GM12878 (cell line): ENCODE data around the gene UBE2Z. TPM values are rescaled to one million over a fixed set of nuclear protein-coding genes. Genes with fewer than 3 reads are reported as not detected.

Source experiments
- ATAC-seq: fragments of 200-7000 bp; cut with Tn5 transposase; 3 replicates; pipeline ENCODE4 v1.9.1; 2020; ENCODE audit warnings: mild to moderate bottlenecking, moderate library complexity
- BruUV-seq: library from RNA; stranded (reverse); fragments of 400-500 nt; replicated peaks from 2 replicates; lab custom pipeline; 2021; lab: Mats Ljungman, UMichigan
- CTCF ChIA-PET: fragments of 300-600 bp; sonication (Branson Sonifier 250); formaldehyde crosslinking; extraction: SDS; loops from one replicate; lab custom pipeline; 2021; ENCODE audit warnings: inconsistent platforms; lab: Yijun Ruan, JAX
- POLR2A ChIA-PET: fragments of 350-600 bp; formaldehyde crosslinking; extraction: SDS; loops from one replicate; lab custom pipeline; 2021; ENCODE audit warnings: inconsistent platforms; lab: Charles Lee
- RAD21 ChIA-PET: fragments of 300-600 bp; sonication (Branson Sonifier 250); formaldehyde crosslinking; loops from one replicate; lab custom pipeline; 2023; ENCODE audit warnings: antibody characterized with exemption; ENCODE audit not compliant: unreplicated experiment; lab: Charles Lee
- SMC1A ChIA-PET: fragments of 300-600 bp; sonication (Branson Sonifier 250); formaldehyde crosslinking; loops from one replicate; lab custom pipeline; 2023; ENCODE audit not compliant: unreplicated experiment, uncharacterized antibody; lab: Charles Lee
- DNase-seq: peaks from one replicate; pipeline ENCODE4 v3.0.0-alpha.2; 2011; ENCODE audit warnings: low read depth, low spot score
- FAIRE-seq: peaks from 3 replicates; lab custom pipeline; 2011; peaks lifted over from hg19 to GRCh38; lab: Jason Lieb, UNC
- H2AFZ ChIP-seq: 2 replicates; pipeline ENCODE4 v1.6.0; 2011; ENCODE audit warnings: low read depth, low read length, control low read depth; ENCODE audit not compliant: control insufficient read depth
- H3K27ac ChIP-seq: 2 replicates; pipeline ENCODE4 v1.5.1; 2011; ENCODE audit warnings: control low read depth; ENCODE audit not compliant: control insufficient read depth, insufficient read depth
- H3K27me3 ChIP-seq, 2 experiments: replicated peaks in 1 of 2; 2 replicates each; pipeline versions ENCODE4 v1.6.0 to v1.6.1; 2011; ENCODE audit warnings: low read length in 1 of 2; ENCODE audit not compliant: control insufficient read depth in 2 of 2, insufficient read depth in 2 of 2
- H3K36me3 ChIP-seq, 2 experiments: 2 replicates each; pipeline ENCODE4 v1.5.1; 2011; ENCODE audit warnings: low read length in 1 of 2; ENCODE audit not compliant: control insufficient read depth in 2 of 2, insufficient read depth in 2 of 2
- H3K4me1 ChIP-seq: 2 replicates; pipeline ENCODE4 v1.6.1; 2011; ENCODE audit warnings: mild to moderate bottlenecking, low read length, moderate library complexity, mixed read lengths; ENCODE audit not compliant: control insufficient read depth, insufficient read depth
- H3K4me2 ChIP-seq: 2 replicates; pipeline ENCODE4 v1.6.0; 2011; ENCODE audit warnings: control low read depth; ENCODE audit not compliant: control insufficient read depth, insufficient read depth
- H3K4me3 ChIP-seq: fragments of 200-600 bp; sonication (generic); 2 replicates; pipeline ENCODE4 v1.5.1; 2016
- H3K79me2 ChIP-seq: 2 replicates; pipeline ENCODE4 v1.6.0; 2011; ENCODE audit warnings: low read length; ENCODE audit not compliant: control insufficient read depth, insufficient read depth
- H3K9ac ChIP-seq: 2 replicates; pipeline ENCODE4 v1.8.0; 2011; ENCODE audit warnings: low read length, control low read depth, mixed read lengths; ENCODE audit not compliant: control insufficient read depth, insufficient read depth
- H3K9me3 ChIP-seq: replicated peaks from 3 replicates; pipeline ENCODE4 v1.5.1; 2011; ENCODE audit warnings: mild to moderate bottlenecking, low read length; ENCODE audit not compliant: control insufficient read depth, insufficient read depth
- H4K20me1 ChIP-seq: 2 replicates; pipeline ENCODE4 v1.6.0; 2011; ENCODE audit not compliant: control insufficient read depth, insufficient read depth
- ESRRA ChIP-seq: IDR thresholded peaks from 2 replicates; pipeline ENCODE4 v1.6.1; 2012; ENCODE audit warnings: mild to moderate bottlenecking, low read length, improper control_type of control experiment
- KAT2A ChIP-seq: conservative IDR thresholded peaks from 2 replicates; pipeline ENCODE4 v1.6.1; 2011; ENCODE audit warnings: low read depth, low read length; ENCODE audit not compliant: control insufficient read depth
- MAX ChIP-seq: IDR thresholded peaks from 2 replicates; pipeline ENCODE4 v1.6.1; 2012; ENCODE audit warnings: low read depth, low read length, improper control_type of control experiment
- MYB ChIP-seq: fragments of 150-350 bp; IDR thresholded peaks from 2 replicates; pipeline ENCODE4 v1.6.1; 2014; ENCODE audit warnings: mild to moderate bottlenecking, low read depth, low read length, borderline replicate concordance
- NFIC ChIP-seq: IDR thresholded peaks from 2 replicates; pipeline ENCODE4 v1.6.1; 2012; ENCODE audit warnings: low read depth, mild to moderate bottlenecking, inconsistent platforms, low read length, moderate library complexity
- PML ChIP-seq: IDR thresholded peaks from 2 replicates; pipeline ENCODE4 v1.6.1; 2012; ENCODE audit warnings: low read length, inconsistent platforms
- SIX5 ChIP-seq: IDR thresholded peaks from 2 replicates; pipeline ENCODE4 v1.6.1; 2011; ENCODE audit warnings: mild to moderate bottlenecking, low read depth, low read length, moderate library complexity; ENCODE audit not compliant: severe bottlenecking
- STAT1 ChIP-seq: fragments of 450-650 bp; conservative IDR thresholded peaks from 2 replicates; pipeline ENCODE4 v1.6.1; 2014; ENCODE audit warnings: antibody characterized with exemption, mild to moderate bottlenecking
- ZNF274 ChIP-seq: IDR thresholded peaks from one replicate; pipeline ENCODE4 v1.8.0; 2011; ENCODE audit not compliant: insufficient read length, insufficient read depth
- WGBS: methylation state at CpG from one replicate; pipeline ENCODE4 v1.1.6; 2016; ENCODE audit warnings: low lambda C conversion rate; ENCODE audit not compliant: insufficient replicate concordance, insufficient coverage; ENCODE audit errors: missing lambda C conversion rate; 5-methylcytosine and 5-hydroxymethylcytosine counted together
- in situ Hi-C: fragments of 300-500 bp; cut with MboI; formaldehyde crosslinking; loops from 9 replicates; pipeline ENCODE4 v1.14.3; 2018; ENCODE audit warnings: mixed read lengths
- intact Hi-C: fragments of 100-400 bp; cut with micrococcal nuclease; formaldehyde crosslinking; loops from one replicate; pipeline ENCODE4 v1.14.2; 2022; ENCODE audit not compliant: unreplicated experiment
- polyA plus RNA-seq, 11 experiments: library from polyadenylated mRNA; depleted of rRNA in 4 of 11; unstranded in 6 of 11; stranded (reverse) in 5 of 11; fragments of >200 nt; fragmentation: Nextera tagmentation in 4 of 11; fragmentation: Illumina TruSeq in 1 of 11; extraction: Ambion mirVana in 4 of 11; extraction: Trizol in 1 of 11; gene quantifications; 1 replicate in 1 of 11; 2 replicates in 10 of 11; pipeline versions ENCODE4 v1.2.1 to v1.2.3, GENCODE V29; 2011 to 2016; ENCODE audit warnings: inconsistent platforms in 2 of 11, missing spikeins in 2 of 11, low read depth in 1 of 11
- total RNA-seq, 4 experiments: library from RNA; depleted of rRNA in 3 of 4; stranded (reverse); fragments of >200 nt in 3 of 4; fragmentation: Illumina TruSeq in 1 of 4; extraction: Trizol in 1 of 4; gene quantifications; 2 replicates each; pipeline versions ENCODE4 v1.2.1 to v1.2.3, GENCODE V29; 2013 to 2021

Gene UBE2Z
- total and polyA plus RNA-seq, 10 of the 15 experiments (the other 5 are each of a cell fraction or from before 2014, with no cell fraction given), result 23.1 to 191 (median 57.4) TPM

GRCh38 chr17:48901241-48901640 is 7.0 kb upstream of the UBE2Z start:
- no peak overlapping the region for H3K9ac ChIP-seq
- FAIRE-seq (no peak), DNase-seq (no peak), ATAC-seq (no peak)
- in situ Hi-C loops, result no loop called here
- H4K20me1 ChIP-seq, result no peaks in the 10 kb centered on the region
- no TSS peak for BruUV-seq
- CTCF ChIA-PET, result interaction anchor here (0.7 to 1.3 kb wide), 3 partner anchors 17 to 638 kb away, joined by 3 read pairs; no protein-coding TSS in a partner anchor
- no peaks in the 10 kb centered on the region for H3K4me1 ChIP-seq
- peaks cover 1 to 10% of the 10 kb centered on the region in 2 experiments; a peak in 2 of 4 replicates for H3K36me3 ChIP-seq
- intact Hi-C loops, result no loop called here
- SMC1A ChIA-PET, result interaction anchor here (0.6 to 1.3 kb wide), 3 partner anchors 9 to 490 kb away, joined by 3 to 4 read pairs (median 3); partner anchors contain the start of gene ATP5MC1
- no peak overlapping the region for H3K4me2 ChIP-seq
- POLR2A ChIA-PET, result interaction anchor here (0.6 to 1.7 kb wide), 2 partner anchors 14 to 97 kb away, joined by 3 to 4 read pairs; no protein-coding TSS in a partner anchor
- H3K79me2 ChIP-seq, result no peaks in the 10 kb centered on the region
- RAD21 ChIA-PET, result no interaction called here
- no peak for TF ChIP-seq NFIC
- TF ChIP-seq MYB, result no peak
- TF ChIP-seq SIX5, result no peak
- no peak for TF ChIP-seq KAT2A
- no peak for TF ChIP-seq ZNF274
- TF ChIP-seq STAT1, result no peak
- TF ChIP-seq PML, result no peak
- no peak for TF ChIP-seq MAX
- no peak for TF ChIP-seq ESRRA
- no peak overlapping the region for H3K4me3 ChIP-seq
- no peaks in the 10 kb centered on the region for H3K9me3 ChIP-seq
- 85% methylated on average over 1 of the region's 1 CpG for WGBS
- H3K27ac ChIP-seq, result no peak overlapping the region
- H3K27me3 ChIP-seq, result no peaks in the 10 kb centered on the region
- no peak overlapping the region for H2AFZ ChIP-seq
